IgD-negative memory B cell (primary cell): ENCODE data around the gene ST3GAL4. TPM values are rescaled to one million over a fixed set of nuclear protein-coding genes. Genes with fewer than 3 reads are reported as not detected.
"Not testable (repeated sequence)": the region's sequence is repeated elsewhere in the genome, so short reads cannot be mapped to it uniquely, and the experiment has no call there.

Experiments used
- H3K27ac Mint-ChIP-seq, 3 donors: one replicate each; pipeline ENCODE4 v1.8.0; 2020 to 2022; ENCODE audit warnings: mild to moderate bottlenecking in 3 of 3, mixed read lengths in 3 of 3, moderate library complexity in 1 of 3
- H3K27me3 Mint-ChIP-seq: one replicate; pipeline ENCODE4 v1.8.0; 2021; ENCODE audit warnings: mixed read lengths
- H3K36me3 Mint-ChIP-seq: one replicate; pipeline ENCODE4 v1.8.0; 2020; ENCODE audit warnings: mild to moderate bottlenecking, mixed read lengths
- H3K4me1 Mint-ChIP-seq, 3 donors: one replicate each; pipeline ENCODE4 v1.8.0; 2020 to 2022; ENCODE audit warnings: mixed read lengths in 3 of 3, mild to moderate bottlenecking in 1 of 3
- H3K4me3 Mint-ChIP-seq, 4 donors: one replicate each; pipeline ENCODE4 v1.8.0; 2020 to 2022; ENCODE audit warnings: mild to moderate bottlenecking in 4 of 4, mixed read lengths in 4 of 4, moderate library complexity in 3 of 4
- H3K9me3 Mint-ChIP-seq, 3 donors: one replicate each; pipeline ENCODE4 v1.8.0; 2020 to 2021; ENCODE audit warnings: mixed read lengths in 3 of 3, mild to moderate bottlenecking in 1 of 3
- polyA plus RNA-seq: library from polyadenylated mRNA; unstranded; fragments of 300-500 nt; fragmentation: Illumina TruSeq; gene quantifications from one replicate; pipeline ENCODE4 v1.2.3, GENCODE V29; 2021

ST3GAL4 gene
- polyA plus RNA-seq, 1 donor from 2014 or later = 3.6 TPM

DNA sequence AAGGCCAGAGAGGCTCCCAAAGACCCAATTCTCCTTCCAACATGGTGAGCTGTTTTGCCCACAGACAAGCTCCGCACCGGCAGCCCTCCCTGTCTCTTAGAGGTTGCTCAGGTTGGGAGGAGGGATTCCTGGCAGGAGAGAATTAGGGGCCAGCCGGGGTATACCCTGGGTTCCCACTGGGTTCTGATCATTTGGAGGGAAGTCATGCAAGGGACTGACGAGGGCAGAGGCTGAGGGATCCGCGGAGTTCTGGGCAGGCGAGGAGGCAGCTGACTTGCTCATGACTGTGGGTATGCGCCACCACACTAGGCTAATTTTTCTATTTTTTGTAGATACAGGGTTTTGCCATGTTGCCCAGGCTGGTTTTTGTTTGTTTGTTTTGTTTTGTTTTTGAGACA is 4.6 kb downstream of the ST3GAL4 start:
- H3K27ac Mint-ChIP-seq = no peak overlapping the region
- H3K27me3 Mint-ChIP-seq = no peaks in the 10 kb centered on the region
- peaks cover under 1% of the 10 kb centered on the region in 3 donors for H3K4me1 Mint-ChIP-seq
- no peaks in the 10 kb centered on the region for H3K9me3 Mint-ChIP-seq
- H3K36me3 Mint-ChIP-seq = peaks cover 1% of the 10 kb centered on the region
- no peak overlapping the region for H3K4me3 Mint-ChIP-seq

DNA sequence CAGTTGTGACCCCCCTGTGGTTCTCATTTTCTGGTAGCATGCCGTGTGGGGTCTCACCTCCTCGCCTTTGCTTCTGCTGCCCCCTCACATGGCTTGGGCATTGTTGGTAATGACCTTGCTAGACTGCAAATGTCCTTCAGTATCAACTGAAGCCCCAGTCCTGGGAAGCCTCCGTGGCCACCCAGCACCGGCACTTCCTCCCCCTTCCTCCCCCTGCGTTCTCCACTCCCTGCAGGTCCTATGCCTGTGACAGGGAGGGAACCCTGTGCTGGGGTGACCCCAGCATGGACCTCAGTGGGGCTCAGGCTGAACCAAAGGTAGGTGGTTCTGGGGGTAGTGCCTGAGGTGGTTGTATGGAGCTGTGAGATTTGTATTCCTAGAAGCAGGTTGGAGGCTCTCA is 5.9 kb downstream of the ST3GAL4 start:
- Mint-ChIP-seq H3K9me3 (no peaks in the 10 kb centered on the region), H3K36me3 (peaks cover 1% of the 10 kb centered on the region), H3K4me3 (no peak overlapping the region), H3K4me1 (no peaks in the 10 kb centered on the region), H3K27ac (no peak overlapping the region), H3K27me3 (no peaks in the 10 kb centered on the region)

DNA sequence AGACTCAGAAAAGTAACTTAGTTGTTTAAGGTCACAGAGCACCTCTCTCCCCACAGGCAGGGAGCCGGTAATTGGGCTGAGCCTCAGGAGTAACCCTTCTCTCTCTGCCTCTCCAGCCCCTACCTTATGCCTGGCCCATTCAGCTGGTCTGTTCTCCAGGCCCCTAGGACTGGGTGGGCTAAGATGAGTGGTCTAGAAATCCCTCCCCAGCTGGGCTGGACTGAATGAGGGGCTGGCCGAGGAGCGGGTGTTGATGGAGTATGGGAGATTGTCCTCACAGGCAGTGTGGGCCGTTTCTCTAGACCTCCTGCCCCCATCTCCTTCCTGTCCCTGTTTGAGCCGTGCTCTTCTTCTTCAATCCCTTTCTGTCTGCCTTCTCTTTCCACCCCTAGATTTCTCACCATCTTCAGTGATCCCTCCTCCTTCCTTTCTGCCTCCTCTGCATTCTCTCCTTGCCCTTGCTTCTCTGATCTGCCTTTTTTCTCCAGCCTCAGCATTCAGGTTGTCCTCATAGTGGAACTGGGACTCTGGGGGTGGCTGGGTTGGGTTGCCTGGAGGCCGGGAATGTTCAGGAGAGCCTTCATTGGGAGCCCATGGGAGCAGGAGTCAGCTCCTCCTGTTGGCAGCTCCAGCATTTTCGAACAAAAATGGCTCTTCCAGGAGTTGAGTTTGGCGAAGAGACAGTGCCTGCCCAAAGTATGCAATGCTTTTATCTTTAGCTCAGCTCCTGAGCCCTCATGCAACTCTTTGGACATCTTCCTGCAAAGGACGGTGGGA is 7.6 kb downstream of the ST3GAL4 start:
- no peaks in the 10 kb centered on the region for H3K27me3 Mint-ChIP-seq
- no peak overlapping the region for H3K4me3 Mint-ChIP-seq
- H3K36me3 Mint-ChIP-seq = peaks cover 1% of the 10 kb centered on the region
- H3K27ac Mint-ChIP-seq = peak overlapping the region in 1 of 3 donors; percentile 47
- H3K4me1 Mint-ChIP-seq = no peaks in the 10 kb centered on the region
- no peaks in the 10 kb centered on the region for H3K9me3 Mint-ChIP-seq

DNA sequence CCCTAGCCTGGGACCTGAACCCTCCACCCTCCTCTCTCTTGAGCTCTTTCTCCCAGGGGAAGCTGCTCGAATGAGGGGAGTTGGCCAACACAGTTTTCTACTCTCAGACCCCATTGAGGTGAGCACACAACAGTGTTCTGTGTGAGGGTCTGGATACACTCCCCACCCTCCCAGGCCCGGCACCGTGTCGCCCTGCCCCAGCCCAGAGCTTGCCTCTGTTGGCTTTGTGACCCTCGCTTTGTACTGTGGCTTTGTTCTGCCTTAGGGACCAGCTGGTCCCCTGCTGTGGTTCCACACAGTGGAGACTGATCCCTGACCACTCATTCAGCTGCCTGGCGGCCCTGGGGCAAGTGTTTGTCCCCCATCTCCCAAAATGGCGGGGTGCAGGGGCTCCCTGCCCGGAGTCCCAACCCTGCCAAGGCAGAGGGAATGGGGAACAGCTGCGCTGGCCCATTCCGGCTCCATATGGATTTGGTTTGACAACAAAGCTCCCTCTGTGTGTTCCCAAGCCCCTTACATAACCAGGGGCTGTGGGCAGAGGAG is 8.3 kb downstream of the ST3GAL4 start:
- no peaks in the 10 kb centered on the region for H3K4me1 Mint-ChIP-seq
- H3K4me3 Mint-ChIP-seq = no peak overlapping the region
- H3K36me3 Mint-ChIP-seq = peaks cover 1% of the 10 kb centered on the region
- H3K9me3 Mint-ChIP-seq = no peaks in the 10 kb centered on the region
- no peaks in the 10 kb centered on the region for H3K27me3 Mint-ChIP-seq
- H3K27ac Mint-ChIP-seq = no peak overlapping the region

DNA sequence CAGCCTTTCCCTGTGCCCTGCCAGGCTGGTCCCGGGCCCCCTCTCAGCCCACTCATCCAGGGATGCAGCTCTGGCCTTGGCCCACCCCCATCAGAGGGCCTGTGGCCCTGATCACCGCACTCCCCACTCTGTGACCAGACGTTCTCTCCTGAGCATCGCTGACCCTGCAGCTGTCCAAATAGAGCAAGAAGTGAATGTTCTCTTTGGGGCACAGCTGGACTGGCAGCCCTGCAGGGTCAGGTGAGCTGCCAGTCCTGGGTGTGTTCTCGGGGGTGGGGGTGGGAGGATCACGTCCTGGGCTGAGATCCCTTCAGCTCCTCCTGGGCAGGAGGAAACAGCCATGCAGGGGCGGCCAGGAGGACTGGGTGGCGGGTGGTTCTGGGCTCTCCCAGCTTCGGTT is 9.2 kb downstream of the ST3GAL4 start:
- not testable (repeated sequence) for H3K27ac Mint-ChIP-seq, H3K27me3 Mint-ChIP-seq, H3K4me1 Mint-ChIP-seq, H3K9me3 Mint-ChIP-seq, H3K4me3 Mint-ChIP-seq, H3K36me3 Mint-ChIP-seq

DNA sequence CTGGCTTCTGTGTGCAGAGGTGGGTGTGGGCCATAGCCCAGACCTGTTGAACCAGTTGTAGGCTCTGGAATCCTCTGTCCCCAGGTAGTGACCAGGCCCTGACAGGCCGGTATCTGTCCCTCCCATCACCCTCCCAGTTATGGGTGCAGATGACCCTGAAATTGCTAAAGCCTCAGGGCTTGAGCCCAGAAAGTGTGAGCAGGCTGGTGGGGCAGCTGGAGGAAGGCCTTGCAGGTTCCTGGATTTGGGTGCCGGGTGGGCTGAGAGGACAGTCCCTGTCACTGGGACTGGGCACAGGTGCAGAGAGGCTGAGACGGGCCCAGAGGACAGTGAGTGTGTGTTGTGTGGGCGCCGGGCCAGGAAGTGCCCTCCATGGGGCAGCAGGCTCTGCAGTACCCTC is 10.0 kb downstream of the ST3GAL4 start:
- H3K36me3 Mint-ChIP-seq, H3K27ac Mint-ChIP-seq, H3K27me3 Mint-ChIP-seq, H3K4me1 Mint-ChIP-seq, H3K4me3 Mint-ChIP-seq, H3K9me3 Mint-ChIP-seq: not testable (repeated sequence)

DNA sequence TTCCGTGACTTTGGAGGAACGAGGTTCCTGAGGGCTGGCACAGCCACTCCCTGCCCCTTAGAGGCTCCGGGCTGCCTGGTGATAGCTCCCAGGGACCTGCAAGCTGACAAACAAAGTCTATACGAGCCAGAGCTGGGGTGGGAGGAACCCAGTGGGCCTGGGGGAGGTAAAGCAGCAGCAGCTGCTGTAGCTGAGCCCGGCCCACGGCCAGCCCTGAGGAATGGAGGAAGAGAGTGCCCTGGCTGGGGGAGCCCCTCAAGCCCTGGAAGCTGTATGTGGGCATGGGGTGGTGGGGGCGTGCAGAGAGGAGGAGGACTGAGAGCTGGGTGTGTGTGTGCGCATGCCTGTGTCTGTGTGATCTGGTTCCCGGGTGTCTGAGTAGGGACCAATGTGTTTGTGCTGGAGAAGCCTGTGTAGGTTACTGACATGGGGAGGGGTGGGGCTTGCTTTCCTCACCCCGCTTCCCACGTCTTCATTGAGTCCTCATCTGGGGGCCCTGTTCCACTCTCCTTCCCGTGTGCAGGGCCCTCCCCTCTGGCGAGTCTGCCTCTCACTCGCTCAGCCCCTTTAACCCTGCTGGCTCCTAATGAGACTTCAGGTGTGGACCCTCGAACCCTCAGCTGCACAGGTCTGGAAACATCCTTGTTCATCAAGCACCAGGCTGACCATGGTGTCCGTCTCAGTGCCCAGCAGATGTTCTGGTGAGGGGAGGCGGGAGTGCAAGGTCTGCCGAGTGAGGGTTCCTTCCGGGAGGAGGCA is 10.8 kb downstream of the ST3GAL4 start:
- no peaks in the 10 kb centered on the region for H3K27me3 Mint-ChIP-seq
- no peak overlapping the region for H3K27ac Mint-ChIP-seq
- no peaks in the 10 kb centered on the region for H3K9me3 Mint-ChIP-seq

DNA sequence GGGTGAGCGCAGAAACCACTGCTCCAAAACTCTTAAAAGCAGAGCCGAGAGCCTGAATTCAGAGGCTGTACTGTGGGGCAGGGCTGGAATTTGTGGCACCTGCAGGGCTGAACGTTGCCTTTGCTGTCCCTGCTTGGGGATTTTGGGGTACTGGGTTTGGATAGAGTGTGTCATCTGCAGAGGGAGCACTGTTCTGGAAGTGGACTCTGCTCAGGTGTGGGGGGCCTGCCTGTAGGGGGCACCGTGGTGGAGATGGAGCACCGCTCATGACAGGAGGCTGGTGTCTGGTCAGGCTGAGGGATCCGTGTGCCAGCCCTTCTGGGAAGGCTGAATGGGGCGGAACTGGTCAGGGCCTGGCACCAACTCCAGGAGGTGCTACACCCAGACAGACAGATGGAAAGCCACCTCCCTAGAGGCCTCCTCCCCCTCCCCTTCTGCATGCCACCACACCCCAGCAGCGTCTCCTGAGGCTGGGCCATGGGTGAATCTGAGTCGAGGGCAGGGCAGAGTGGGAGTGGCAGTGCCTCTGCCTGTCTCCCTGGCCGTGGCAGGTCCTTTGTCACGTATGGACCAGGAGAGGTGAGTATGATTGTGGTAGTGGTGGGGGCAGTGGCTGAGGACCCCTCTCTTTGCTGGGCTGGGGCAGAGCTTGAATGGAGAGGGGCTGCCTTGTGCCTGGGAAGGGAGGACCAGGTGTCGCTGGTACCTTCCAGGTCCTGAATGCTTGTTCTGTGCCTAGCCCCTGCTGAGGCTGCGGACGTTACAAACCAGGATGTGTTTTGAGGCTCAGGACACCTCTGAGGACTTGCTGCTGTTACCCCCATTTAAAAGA is 11.6 kb downstream of the ST3GAL4 start:
- not testable (repeated sequence) for H3K4me1 Mint-ChIP-seq, H3K27me3 Mint-ChIP-seq, H3K9me3 Mint-ChIP-seq, H3K36me3 Mint-ChIP-seq, H3K27ac Mint-ChIP-seq, H3K4me3 Mint-ChIP-seq

More for the DNA sequence above, 10.8 kb downstream of the ST3GAL4 start:
- Mint-ChIP-seq H3K4me1 (no peaks in the 10 kb centered on the region), H3K36me3 (peaks cover 1% of the 10 kb centered on the region), H3K4me3 (no peak overlapping the region)

DNA sequence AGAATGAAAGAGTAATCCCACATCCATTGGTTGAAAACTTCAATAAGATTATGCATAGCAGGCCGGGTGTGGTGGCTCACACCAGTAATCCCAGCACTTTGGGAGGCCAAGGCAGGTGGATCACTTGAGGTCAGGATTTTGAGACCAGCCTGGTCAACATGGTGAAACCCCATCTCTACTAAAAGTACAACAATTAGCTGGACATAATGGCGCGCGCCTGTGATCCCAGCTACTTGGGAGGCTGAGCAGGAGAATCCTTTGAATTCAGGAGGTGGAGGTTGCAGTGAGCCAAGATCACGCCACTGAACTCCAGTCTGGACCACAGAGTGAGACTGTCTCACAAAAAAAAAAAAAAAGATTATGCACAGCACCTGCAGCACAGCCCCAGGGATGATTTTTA is 12.3 kb downstream of the ST3GAL4 start:
- not testable (repeated sequence) for H3K4me1 Mint-ChIP-seq, H3K27me3 Mint-ChIP-seq, H3K9me3 Mint-ChIP-seq, H3K36me3 Mint-ChIP-seq, H3K4me3 Mint-ChIP-seq, H3K27ac Mint-ChIP-seq

DNA sequence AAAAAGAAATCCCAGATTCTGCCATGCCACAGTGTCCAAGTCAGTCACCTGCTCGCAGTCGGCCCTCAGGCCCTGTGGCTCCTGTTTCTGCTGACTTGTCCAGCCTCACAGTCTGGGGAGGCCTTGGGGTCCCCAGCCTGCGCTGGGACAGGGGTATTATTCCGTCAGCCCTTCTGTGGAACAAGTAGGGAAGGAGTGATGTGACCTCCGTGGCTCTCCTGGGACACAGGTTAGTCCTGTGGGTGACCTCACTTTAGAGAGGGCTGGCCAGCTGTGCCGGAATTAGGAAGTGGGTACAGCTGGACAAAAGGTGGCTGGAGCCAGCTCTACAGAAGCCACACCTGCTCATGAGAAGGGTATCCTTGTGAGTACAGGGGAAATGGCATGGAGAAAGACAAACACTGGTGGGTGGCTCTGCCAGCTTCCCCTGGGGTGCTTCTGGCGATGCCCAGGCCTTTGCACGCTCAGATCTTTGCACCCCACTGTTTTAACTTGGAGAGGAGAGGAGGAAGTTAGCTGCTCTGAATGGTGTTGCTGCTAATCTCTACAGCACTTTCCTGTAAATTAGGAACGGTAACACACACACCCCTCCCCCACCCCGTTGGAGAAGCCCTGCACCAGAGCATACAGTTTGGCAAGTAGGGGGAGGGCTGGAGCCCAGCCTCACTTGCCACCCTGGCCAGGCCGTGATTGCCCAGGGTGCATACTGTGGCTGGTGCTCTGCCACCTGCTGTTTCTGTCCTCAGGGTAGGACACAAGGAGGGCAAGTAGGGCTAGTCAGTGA is 13.0 kb downstream of the ST3GAL4 start:
- H3K4me1 Mint-ChIP-seq = not testable (repeated sequence)

DNA sequence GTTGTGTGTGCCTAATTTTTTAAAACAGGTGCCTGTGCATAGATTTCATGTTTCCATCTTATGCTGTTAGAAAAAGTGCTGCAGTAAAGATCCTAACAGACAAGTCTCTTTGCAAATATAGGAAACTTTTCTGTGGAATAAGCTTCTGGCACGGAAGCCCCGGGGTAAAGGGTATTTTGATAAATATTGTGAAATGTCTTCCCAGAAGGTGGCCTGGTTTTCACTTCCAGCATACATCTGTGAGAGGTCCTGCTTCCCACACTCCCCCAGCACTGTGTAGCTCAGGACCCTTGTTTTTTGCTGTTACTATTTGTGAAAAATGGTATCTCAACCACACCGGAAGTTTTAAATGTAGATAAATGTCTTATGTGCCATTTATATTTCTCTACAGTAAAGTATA is 14.5 kb downstream of the ST3GAL4 start:
- peaks cover 4% of the 10 kb centered on the region for H3K36me3 Mint-ChIP-seq
- H3K27me3 Mint-ChIP-seq = peaks cover 1% of the 10 kb centered on the region
- H3K4me3 Mint-ChIP-seq = no peak overlapping the region
- no peak overlapping the region for H3K27ac Mint-ChIP-seq
- H3K4me1 Mint-ChIP-seq = peaks cover 0 to 2% (median 0%) of the 10 kb centered on the region in 3 donors
- peaks cover 0 to 1% (median 0%) of the 10 kb centered on the region in 3 donors for H3K9me3 Mint-ChIP-seq

More for the DNA sequence above, 13.0 kb downstream of the ST3GAL4 start:
- not testable (repeated sequence) for H3K36me3 Mint-ChIP-seq, H3K9me3 Mint-ChIP-seq, H3K4me3 Mint-ChIP-seq, H3K27ac Mint-ChIP-seq, H3K27me3 Mint-ChIP-seq

DNA sequence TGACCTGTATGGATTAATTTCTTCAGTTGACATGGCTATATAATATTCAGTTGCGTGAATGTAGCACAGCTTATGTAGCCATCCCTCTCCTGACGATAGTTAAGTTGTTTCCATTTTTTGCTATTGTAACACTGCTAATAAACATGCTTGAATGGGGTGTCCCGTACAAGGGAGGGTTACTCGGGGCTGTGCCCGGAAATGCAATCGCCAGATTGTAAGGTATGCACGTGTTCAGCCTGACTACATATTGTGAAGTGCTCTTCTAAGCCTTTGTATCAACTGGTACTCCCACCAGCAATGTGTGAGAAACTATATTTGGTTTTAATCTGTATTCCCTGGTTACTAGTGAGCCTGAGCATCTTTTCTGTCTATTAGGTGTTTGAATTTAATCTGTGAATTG is 16.1 kb downstream of the ST3GAL4 start:
- no peak overlapping the region for H3K4me3 Mint-ChIP-seq
- H3K36me3 Mint-ChIP-seq = peaks cover 4% of the 10 kb centered on the region
- peaks cover 1% of the 10 kb centered on the region for H3K27me3 Mint-ChIP-seq
- H3K27ac Mint-ChIP-seq = no peak overlapping the region
- H3K9me3 Mint-ChIP-seq = peaks cover 0 to 1% (median 0%) of the 10 kb centered on the region in 3 donors
- H3K4me1 Mint-ChIP-seq = peaks cover 0 to 2% (median 0%) of the 10 kb centered on the region in 3 donors

DNA sequence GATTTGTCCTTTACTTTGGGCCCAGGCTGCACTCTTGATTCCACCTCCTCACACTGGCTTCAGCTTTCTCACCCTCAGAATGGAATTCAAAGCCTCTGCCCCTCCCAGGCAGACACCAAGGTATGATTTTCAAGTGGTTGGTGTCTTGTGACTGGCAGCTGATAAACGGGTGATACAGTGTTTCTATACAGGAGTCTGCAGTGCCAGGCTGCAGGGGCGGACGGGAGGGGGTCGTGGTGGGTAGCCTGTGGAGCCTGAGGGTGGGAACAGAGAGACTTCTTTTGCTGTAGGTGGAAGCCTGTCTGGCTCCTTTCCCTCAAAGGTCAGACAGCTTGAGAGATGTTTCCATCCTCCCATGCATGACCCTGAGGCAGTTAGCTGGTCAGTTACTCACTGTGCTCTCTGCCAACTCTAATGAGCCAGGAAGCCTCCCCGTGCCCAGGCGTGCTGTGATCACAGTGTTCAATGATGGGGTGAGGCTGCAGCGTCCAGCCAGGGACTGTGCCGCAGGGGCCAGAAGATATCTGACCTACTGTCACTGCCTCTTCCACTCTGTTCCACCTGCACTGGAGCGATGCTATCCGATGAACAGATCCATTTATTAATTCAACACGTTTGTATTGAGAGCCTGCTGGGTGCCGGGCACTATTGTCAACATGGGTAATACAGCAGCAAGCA is 18.0 kb downstream of the ST3GAL4 start:
- H3K9me3 Mint-ChIP-seq, H3K27ac Mint-ChIP-seq, H3K36me3 Mint-ChIP-seq, H3K4me1 Mint-ChIP-seq, H3K27me3 Mint-ChIP-seq, H3K4me3 Mint-ChIP-seq: not testable (repeated sequence)
